Gastrocnemius medialis (tissue), 4 donors: ENCODE measurements around the gene ANO6. TPM values are rescaled to one million over a fixed set of nuclear protein-coding genes. Genes with fewer than 3 reads are reported as not detected.

ENCODE experiments used
- ATAC-seq, 2 donors: fragments of 150-250 bp; one replicate each; pipeline ENCODE4 v1.9.1; 2016
- DNase-seq, 2 donors: peaks; one replicate each; pipeline ENCODE4 v3.0.0-alpha.2; 2019
- H3K27ac ChIP-seq, 4 donors: fragments of 200-600 bp; sonication (generic); 1 replicate in 1 of 4; 2 replicates in 3 of 4; pipeline ENCODE4 v1.5.1; 2016 to 2018; ENCODE audit warnings: mild to moderate bottlenecking in 2 of 4, moderate library complexity in 1 of 4
- H3K27me3 ChIP-seq, 3 donors: fragments of 200-600 bp; sonication (generic) in 2 of 3; 1 replicate in 1 of 3; 2 replicates in 2 of 3; pipeline versions ENCODE4 v1.5.1 to v1.6.0; 2016 to 2019; ENCODE audit warnings: mild to moderate bottlenecking in 1 of 3, moderate library complexity in 1 of 3
- H3K36me3 ChIP-seq, 2 donors: fragments of 200-600 bp; sonication (generic) in 1 of 2; one replicate each; pipeline ENCODE4 v1.5.1; 2017 to 2018
- H3K4me1 ChIP-seq, 2 donors: fragments of 200-600 bp; sonication (generic) in 1 of 2; one replicate each; pipeline ENCODE4 v1.5.1; 2016 to 2017; ENCODE audit warnings: mild to moderate bottlenecking in 2 of 2
- H3K4me3 ChIP-seq, 4 donors: fragments of 200-600 bp; sonication (generic) in 3 of 4; 1 replicate in 1 of 4; 2 replicates in 3 of 4; pipeline ENCODE4 v1.5.1; 2016 to 2019; ENCODE audit warnings: mild to moderate bottlenecking in 2 of 4
- H3K9me3 ChIP-seq, 3 donors: fragments of 200-600 bp; sonication (generic) in 2 of 3; 1 replicate in 1 of 3; 2 replicates in 2 of 3; pipeline ENCODE4 v1.5.1; 2016 to 2019
- POLR2A ChIP-seq, 2 donors: fragments of 450-650 bp; IDR thresholded peaks; one replicate each; pipeline ENCODE4 v1.6.1; 2017; ENCODE audit warnings: antibody characterized with exemption in 2 of 2, mild to moderate bottlenecking in 2 of 2, moderate library complexity in 2 of 2
- in situ Hi-C, 4 donors: fragments of 200-750 bp; cut with MboI; loops; one replicate each; pipeline versions ENCODE4 v1.15.0 to v1.8.0; 2017; ENCODE audit warnings: low sequenced_read_pairs in 4 of 4
- intact Hi-C: fragments of 100-400 bp; cut with DNase I; formaldehyde crosslinking; loops from one replicate; pipeline ENCODE4 v1.15.1; 2023; ENCODE audit warnings: low total_unique reads
- total RNA-seq, 4 donors: library from RNA; depleted of rRNA; stranded (reverse); fragments of >200 nt; gene quantifications; one replicate each; pipeline versions ENCODE4 v1.1.0 to v1.2.3, GENCODE V29; 2016
- TF ChIP-seq, protein P1 (sequence below), 5 experiments: fragments of 450-650 bp in 3 of 5; fragments of 200-600 bp in 2 of 5; sonication (generic) in 2 of 5; IDR thresholded peaks in 4 of 5; conservative IDR thresholded peaks in 1 of 5; 1 replicate in 4 of 5; 2 replicates in 1 of 5; pipeline ENCODE4 v1.5.1; 2016 to 2019; ENCODE audit warnings: antibody characterized with exemption in 5 of 5, mild to moderate bottlenecking in 3 of 5, moderate library complexity in 3 of 5

The ANO6 gene
- total RNA-seq, 4 donors from 2014 or later, result 75.4 to 100 (median 91.8) TPM

DNA sequence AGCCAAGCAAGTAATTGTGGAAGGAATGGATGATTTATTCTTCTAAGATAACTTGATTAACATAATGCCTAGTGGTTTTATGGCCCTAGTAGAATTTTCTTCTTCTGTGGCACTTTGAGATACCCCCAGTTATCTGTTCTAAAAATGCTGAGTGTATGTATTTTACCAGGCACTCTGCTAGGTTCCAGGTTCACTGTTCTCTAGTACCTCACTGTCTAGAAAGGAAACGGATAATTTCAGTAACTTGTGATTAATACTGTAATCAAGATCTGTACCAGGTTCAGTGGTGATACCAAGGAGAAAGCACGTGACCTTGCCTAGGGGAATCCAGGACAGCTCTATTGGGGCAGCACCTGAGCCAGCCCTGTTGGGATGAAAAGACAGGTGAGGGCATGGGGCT is 8.0 kb downstream of the ANO6 start:
- DNase-seq (no peak), ATAC-seq (no peak)
- in situ Hi-C loops, result loop anchor here in 1 of 4 donors (25.0 kb wide), 2 partner anchors 163 to 513 kb away; partner anchors contain the start of gene ARID2
- Histone ChIP-seq H3K9me3 (no peaks in the 10 kb centered on the region), H3K27ac (peak overlapping the region in 3 of 4 donors; percentile 23 to 35 (median 35)), H3K36me3 (no peaks in the 10 kb centered on the region), H3K4me1 (peaks cover 31 to 38% of the 10 kb centered on the region in 2 donors), H3K4me3 (no peak overlapping the region), H3K27me3 (no peaks in the 10 kb centered on the region)
- intact Hi-C loops, result no loop called here
- no peak for TF ChIP-seq POLR2A (IDR thresholded peaks at IDR 0.05)
- TF ChIP-seq, protein P1, sequence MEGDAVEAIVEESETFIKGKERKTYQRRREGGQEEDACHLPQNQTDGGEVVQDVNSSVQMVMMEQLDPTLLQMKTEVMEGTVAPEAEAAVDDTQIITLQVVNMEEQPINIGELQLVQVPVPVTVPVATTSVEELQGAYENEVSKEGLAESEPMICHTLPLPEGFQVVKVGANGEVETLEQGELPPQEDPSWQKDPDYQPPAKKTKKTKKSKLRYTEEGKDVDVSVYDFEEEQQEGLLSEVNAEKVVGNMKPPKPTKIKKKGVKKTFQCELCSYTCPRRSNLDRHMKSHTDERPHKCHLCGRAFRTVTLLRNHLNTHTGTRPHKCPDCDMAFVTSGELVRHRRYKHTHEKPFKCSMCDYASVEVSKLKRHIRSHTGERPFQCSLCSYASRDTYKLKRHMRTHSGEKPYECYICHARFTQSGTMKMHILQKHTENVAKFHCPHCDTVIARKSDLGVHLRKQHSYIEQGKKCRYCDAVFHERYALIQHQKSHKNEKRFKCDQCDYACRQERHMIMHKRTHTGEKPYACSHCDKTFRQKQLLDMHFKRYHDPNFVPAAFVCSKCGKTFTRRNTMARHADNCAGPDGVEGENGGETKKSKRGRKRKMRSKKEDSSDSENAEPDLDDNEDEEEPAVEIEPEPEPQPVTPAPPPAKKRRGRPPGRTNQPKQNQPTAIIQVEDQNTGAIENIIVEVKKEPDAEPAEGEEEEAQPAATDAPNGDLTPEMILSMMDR (IDR thresholded peaks at IDR 0.05 in 4 of 5, conservative IDR thresholded peaks at IDR 0.05 in 1 of 5), result no peak

DNA sequence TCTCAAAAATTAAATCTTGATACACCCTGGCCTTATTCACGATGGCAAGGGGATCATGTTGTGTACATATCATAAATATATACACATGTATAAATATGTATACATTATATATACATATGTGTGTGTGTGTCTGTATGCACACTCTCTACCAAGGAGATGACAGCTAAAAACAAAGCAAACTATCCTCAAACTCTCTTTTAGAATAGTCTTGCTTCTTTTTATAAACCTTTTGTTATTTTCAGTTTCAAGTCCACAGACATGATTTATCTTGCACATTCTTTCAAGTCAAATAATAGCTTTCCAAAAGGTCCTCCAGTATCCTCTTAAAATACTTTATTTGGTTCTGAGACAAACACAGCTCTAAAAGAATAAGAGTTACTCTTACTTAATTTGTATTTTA is 8.4 kb downstream of the ANO6 start:
- Histone ChIP-seq H3K9me3 (no peaks in the 10 kb centered on the region), H3K27me3 (no peaks in the 10 kb centered on the region), H3K27ac (peak overlapping the region in 1 of 4 donors; percentile 35), H3K36me3 (no peaks in the 10 kb centered on the region), H3K4me1 (peaks cover 26 to 33% of the 10 kb centered on the region in 2 donors), H3K4me3 (no peak overlapping the region)
- in situ Hi-C loops (loop anchor here in 1 of 4 donors (25.0 kb wide), 2 partner anchors 163 to 513 kb away; partner anchors contain the start of gene ARID2), intact Hi-C loops (no loop called here)
- ATAC-seq, result no peak
- TF ChIP-seq, protein P1 (IDR thresholded peaks at IDR 0.05 in 4 of 5, conservative IDR thresholded peaks at IDR 0.05 in 1 of 5), result no peak
- TF ChIP-seq POLR2A (IDR thresholded peaks at IDR 0.05), result no peak
- DNase-seq, result no peak

DNA sequence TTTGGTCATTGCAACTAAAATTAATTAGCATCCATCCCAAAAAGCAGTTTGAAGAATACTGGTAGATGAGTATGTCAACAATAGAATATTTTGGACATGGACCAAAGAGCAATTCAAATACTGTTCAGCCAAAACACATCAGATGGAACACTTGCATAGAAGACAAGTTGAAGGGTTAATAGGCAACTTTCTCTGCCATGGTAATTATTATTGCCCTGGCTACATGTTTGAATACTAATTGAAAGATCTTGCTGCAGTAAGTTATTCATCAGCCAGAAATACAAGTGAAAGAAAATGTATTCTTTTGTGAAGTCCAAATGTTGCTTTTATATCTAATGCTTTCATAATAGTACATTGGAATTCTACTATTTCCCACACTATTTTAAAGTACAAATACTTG is 10.1 kb downstream of the ANO6 start:
- intact Hi-C loops, result no loop called here
- TF ChIP-seq POLR2A (IDR thresholded peaks at IDR 0.05), result no peak
- TF ChIP-seq, protein P1 (IDR thresholded peaks at IDR 0.05 in 4 of 5, conservative IDR thresholded peaks at IDR 0.05 in 1 of 5), result no peak
- H3K9me3 ChIP-seq, result no peaks in the 10 kb centered on the region
- no peak overlapping the region for H3K4me3 ChIP-seq
- no peaks in the 10 kb centered on the region for H3K36me3 ChIP-seq
- DNase-seq, result no peak
- H3K4me1 ChIP-seq, result peaks cover 9 to 20% of the 10 kb centered on the region in 2 donors
- no peaks in the 10 kb centered on the region for H3K27me3 ChIP-seq
- no peak for ATAC-seq
- in situ Hi-C loops, result no loop called here
- peak overlapping the region in 2 of 4 donors; percentile 0 to 18 for H3K27ac ChIP-seq

GRCh38 chr12:45227316-45228067 is 11.6 kb downstream of the ANO6 start:
- intact Hi-C loops (no loop called here), in situ Hi-C loops (no loop called here)
- no peaks in the 10 kb centered on the region for H3K9me3 ChIP-seq
- H3K27ac ChIP-seq, result peak overlapping the region in 2 of 4 donors; percentile 28 to 48
- H3K27me3 ChIP-seq, result no peaks in the 10 kb centered on the region
- H3K4me1 ChIP-seq, result peaks cover 22 to 34% of the 10 kb centered on the region in 2 donors
- H3K4me3 ChIP-seq, result no peak overlapping the region
- TF ChIP-seq POLR2A (IDR thresholded peaks at IDR 0.05), result no peak
- TF ChIP-seq, protein P1 (IDR thresholded peaks at IDR 0.05 in 4 of 5, conservative IDR thresholded peaks at IDR 0.05 in 1 of 5), result no peak
- no peaks in the 10 kb centered on the region for H3K36me3 ChIP-seq
- no peak for DNase-seq
- ATAC-seq, result no peak
